ENCODE data around the gene WDFY3. TPM values are rescaled to one million over a fixed set of nuclear protein-coding genes. Genes with fewer than 3 reads are reported as not detected.

Gene WDFY3
- total and polyA plus RNA-seq, 9 of the 15 experiments (the other 6 are each of a cell fraction or from before 2014, with no cell fraction given) = 0.58 to 13.5 (median 9.4) TPM

- Histone ChIP-seq H3K4me3 (no peak overlapping the region), H4K20me1 (replicated peaks; ENCODE audit: control insufficient read depth, insufficient read depth, low read length) (no peaks in the 10 kb centered on the region), H3K4me1 (replicated peaks in 1 of 2; ENCODE audit: control insufficient read depth in 2 of 2, insufficient read depth in 2 of 2, low read length in 2 of 2) (no peaks in the 10 kb centered on the region), H3K9ac (ENCODE audit: insufficient read depth in 1 of 2, low read depth in 2 of 2, low read length in 2 of 2) (no peak overlapping the region), H2AFZ (ENCODE audit: low read depth, low read length) (no peak overlapping the region), H3K27ac (ENCODE audit: extremely low read depth, low read depth, low read length) (no peak overlapping the region), H3K27me3 (ENCODE audit: control insufficient read depth in 2 of 2, insufficient read depth in 2 of 2, low read length in 2 of 2) (no peaks in the 10 kb centered on the region), H3K36me3 (ENCODE audit: control insufficient read depth, insufficient read depth, low read length) (no peaks in the 10 kb centered on the region), H3K4me2 (ENCODE audit: insufficient read depth, low read length) (no peak overlapping the region), H3K9me3 (replicated peaks; ENCODE audit: control insufficient read depth, insufficient read depth, low read depth, low read length) (no peaks in the 10 kb centered on the region), H3K9me1 (ENCODE audit: control insufficient read depth, insufficient read depth, low read length) (no peaks in the 10 kb centered on the region), H3K79me2 (ENCODE audit: control insufficient read depth, insufficient read depth, low read length) (no peaks in the 10 kb centered on the region)
- 41% methylated on average over 3 of the region's 3 CpGs for WGBS (ENCODE audit: insufficient coverage, low coverage, missing lambda C conversion rate)
- intact Hi-C loops (cut with micrococcal nuclease) = no loop called here
- no peak for FAIRE-seq
- TF ChIP-seq KDM2B (CRISPR knock-in tag; IDR thresholded peaks at IDR 0.05) (no peak), MYNN (IDR thresholded peaks at IDR 0.05) (peak; percentile 65; the same call in 1 of the 2 replicates), MYNN (CRISPR knock-in tag; IDR thresholded peaks at IDR 0.05) (no peak)
- peak in 1 of 4 experiments; percentile 2 for DNase-seq (ENCODE audit: extremely low read depth in 1 of 4, low spot score in 3 of 4)
- no TSS peak for BruUV-seq (replicated peaks)
- ChIA-PET POLR2A (interaction anchor here (0.5 to 0.8 kb wide), 2 partner anchors 10 to 36 kb away, joined by 3 read pairs; no protein-coding TSS in a partner anchor), CTCF (ENCODE audit: low intra/inter-chr PET ratio) (no interaction called here)
- in situ Hi-C loops (cut with MboI) = no loop called here
- no peak for ATAC-seq
These were observed 228.8 kb downstream of the WDFY3 start for GRCh38 chr4:84737656-84738055.

- Histone ChIP-seq H3K27ac (ENCODE audit: extremely low read depth, low read depth, low read length) (no peak overlapping the region), H3K9me3 (replicated peaks; ENCODE audit: control insufficient read depth, insufficient read depth, low read depth, low read length) (no peaks in the 10 kb centered on the region), H3K4me3 (no peak overlapping the region), H3K79me2 (ENCODE audit: control insufficient read depth, insufficient read depth, low read length) (no peaks in the 10 kb centered on the region), H3K4me1 (replicated peaks in 1 of 2; ENCODE audit: control insufficient read depth in 2 of 2, insufficient read depth in 2 of 2, low read length in 2 of 2) (no peaks in the 10 kb centered on the region), H4K20me1 (replicated peaks; ENCODE audit: control insufficient read depth, insufficient read depth, low read length) (no peaks in the 10 kb centered on the region), H3K9ac (ENCODE audit: insufficient read depth in 1 of 2, low read depth in 2 of 2, low read length in 2 of 2) (no peak overlapping the region), H3K27me3 (ENCODE audit: control insufficient read depth in 2 of 2, insufficient read depth in 2 of 2, low read length in 2 of 2) (no peaks in the 10 kb centered on the region), H2AFZ (ENCODE audit: low read depth, low read length) (no peak overlapping the region), H3K9me1 (ENCODE audit: control insufficient read depth, insufficient read depth, low read length) (no peaks in the 10 kb centered on the region), H3K4me2 (ENCODE audit: insufficient read depth, low read length) (no peak overlapping the region), H3K36me3 (ENCODE audit: control insufficient read depth, insufficient read depth, low read length) (no peaks in the 10 kb centered on the region)
- intact Hi-C loops (cut with micrococcal nuclease) (no loop called here), in situ Hi-C loops (cut with MboI) (no loop called here)
- DNase-seq (ENCODE audit: extremely low read depth in 1 of 4, low spot score in 3 of 4) (no peak), ATAC-seq (no peak), FAIRE-seq (no peak)
- CTCF ChIA-PET (ENCODE audit: low intra/inter-chr PET ratio) = no interaction called here
- POLR2A ChIA-PET = no interaction called here
- TF ChIP-seq KDM5B (IDR thresholded peaks at IDR 0.05; ENCODE audit: insufficient replicate concordance, low read depth, low read length) (no peak), ZC3H11A (IDR thresholded peaks at IDR 0.05; ENCODE audit: low read depth, low read length) (no peak), ZNF184 (CRISPR knock-in tag; IDR thresholded peaks at IDR 0.05) (no peak)
- no TSS peak for BruUV-seq (replicated peaks)
These were observed 232.5 kb downstream of the WDFY3 start for GRCh38 chr4:84734037-84734436.
